IMR-90 (cell line): Measurements from ENCODE around the gene TMEM131.
"Not testable (repeated sequence)": the region's sequence is repeated elsewhere in the genome, so short reads cannot be mapped to it uniquely, and the experiment has no call there.

ENCODE experiments used
- BHLHE40 ChIP-seq: fragments of 150-350 bp; IDR thresholded peaks from 2 replicates; pipeline ENCODE4 v1.6.1; 2016; ENCODE audit warnings: mild to moderate bottlenecking, low read depth, low read length
- MAFK ChIP-seq: IDR thresholded peaks from 2 replicates; pipeline ENCODE4 v1.6.1; 2012; ENCODE audit warnings: low read depth, low read length, improper control_type of control experiment
- POLR2A ChIP-seq: IDR thresholded peaks from 2 replicates; pipeline ENCODE4 v1.6.1; 2012; ENCODE audit warnings: mild to moderate bottlenecking, low read depth, low read length
- RAD21 ChIP-seq: IDR thresholded peaks from 2 replicates; pipeline ENCODE4 v1.6.1; 2012; ENCODE audit warnings: low read length, improper control_type of control experiment
- TF ChIP-seq, protein P1 (sequence below): conservative IDR thresholded peaks from 2 replicates; pipeline ENCODE4 v1.5.1; 2012; ENCODE audit warnings: mild to moderate bottlenecking, low read depth, low read length, improper control_type of control experiment

DNA sequence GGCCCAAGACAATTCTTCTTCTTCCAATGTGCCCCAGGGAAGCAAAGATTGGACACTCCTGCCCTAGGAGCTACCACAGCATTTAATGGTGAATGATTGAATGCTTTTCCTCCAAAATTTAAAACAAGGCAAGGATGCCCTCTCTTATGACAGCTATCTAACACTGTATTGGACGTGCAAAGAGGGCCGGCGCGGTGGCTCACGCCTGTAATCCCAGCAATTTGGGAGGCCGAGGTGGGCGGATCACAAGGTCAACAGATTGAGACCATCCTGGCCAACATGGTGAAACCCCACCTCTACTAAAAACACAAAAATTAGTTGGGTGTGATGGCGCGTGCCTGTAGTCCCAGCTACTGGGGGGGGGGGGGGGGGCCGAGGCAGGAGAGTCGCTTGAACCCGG is 149.0 kb downstream of the TMEM131 start:
- TF ChIP-seq POLR2A, MAFK, BHLHE40, RAD21: not testable (repeated sequence)
- TF ChIP-seq, protein P1, sequence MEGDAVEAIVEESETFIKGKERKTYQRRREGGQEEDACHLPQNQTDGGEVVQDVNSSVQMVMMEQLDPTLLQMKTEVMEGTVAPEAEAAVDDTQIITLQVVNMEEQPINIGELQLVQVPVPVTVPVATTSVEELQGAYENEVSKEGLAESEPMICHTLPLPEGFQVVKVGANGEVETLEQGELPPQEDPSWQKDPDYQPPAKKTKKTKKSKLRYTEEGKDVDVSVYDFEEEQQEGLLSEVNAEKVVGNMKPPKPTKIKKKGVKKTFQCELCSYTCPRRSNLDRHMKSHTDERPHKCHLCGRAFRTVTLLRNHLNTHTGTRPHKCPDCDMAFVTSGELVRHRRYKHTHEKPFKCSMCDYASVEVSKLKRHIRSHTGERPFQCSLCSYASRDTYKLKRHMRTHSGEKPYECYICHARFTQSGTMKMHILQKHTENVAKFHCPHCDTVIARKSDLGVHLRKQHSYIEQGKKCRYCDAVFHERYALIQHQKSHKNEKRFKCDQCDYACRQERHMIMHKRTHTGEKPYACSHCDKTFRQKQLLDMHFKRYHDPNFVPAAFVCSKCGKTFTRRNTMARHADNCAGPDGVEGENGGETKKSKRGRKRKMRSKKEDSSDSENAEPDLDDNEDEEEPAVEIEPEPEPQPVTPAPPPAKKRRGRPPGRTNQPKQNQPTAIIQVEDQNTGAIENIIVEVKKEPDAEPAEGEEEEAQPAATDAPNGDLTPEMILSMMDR: not testable (repeated sequence)
